Measurements from ENCODE around the gene LIFR.

The LIFR gene

DNA sequence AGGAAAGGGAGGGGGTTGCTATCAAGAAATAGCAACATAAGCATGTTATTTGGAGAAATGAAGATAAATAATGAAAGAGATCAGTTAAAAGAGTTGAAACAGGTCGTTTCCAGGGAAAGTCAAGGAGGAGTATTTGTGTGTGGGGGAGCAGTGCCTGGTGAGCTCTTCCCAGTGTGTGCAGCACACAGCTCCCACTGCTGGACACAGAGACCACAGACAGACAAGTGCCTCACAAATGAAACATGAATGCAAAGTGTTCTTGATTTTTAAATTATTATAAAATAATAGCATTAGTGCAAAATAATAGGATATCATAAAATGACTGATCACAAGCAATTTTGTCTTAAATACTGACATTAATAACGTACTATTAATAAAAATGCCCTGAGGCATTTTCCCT lies 40.8 kb downstream of the LIFR start:
- DNase-seq: no peak

DNA sequence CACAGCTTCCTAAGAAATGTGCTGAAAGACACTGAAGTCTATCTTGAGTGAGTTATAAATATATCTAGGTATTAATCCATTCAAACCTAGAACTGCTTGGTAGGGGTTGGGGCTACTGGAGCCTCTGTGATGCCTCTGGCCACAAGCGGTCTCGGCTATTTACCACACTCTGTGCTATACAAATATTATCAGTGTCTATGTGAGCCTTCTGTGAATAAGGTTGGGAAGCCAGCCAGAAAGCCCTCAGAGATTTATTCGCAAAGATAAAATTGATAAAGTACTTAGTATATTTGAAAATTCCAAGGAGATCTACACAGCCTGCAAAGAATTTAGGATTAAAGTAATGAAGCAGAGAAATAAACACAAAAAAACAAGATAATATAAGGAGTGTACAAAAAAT lies 41.4 kb downstream of the LIFR start:
- no peak for DNase-seq

DNA sequence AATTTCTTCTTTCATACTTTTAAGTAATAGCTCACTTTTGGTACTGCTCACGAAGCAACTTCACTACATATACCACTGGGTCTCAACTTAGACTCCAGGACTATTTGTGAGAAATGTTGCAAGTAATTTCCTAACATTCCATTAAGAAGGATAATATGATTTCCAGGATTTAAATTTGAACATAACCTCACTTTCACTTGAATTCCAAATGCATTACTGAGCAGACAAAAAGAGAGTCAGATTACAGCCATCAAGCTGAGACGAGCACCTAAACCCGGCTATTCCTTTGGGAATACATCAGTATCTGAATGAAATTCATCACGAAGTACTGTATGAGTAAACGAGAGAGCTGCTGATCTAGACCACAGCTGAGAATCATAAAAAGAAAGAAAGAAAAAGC lies 47.3 kb downstream of the LIFR start:
- DNase-seq: no peak

DNA sequence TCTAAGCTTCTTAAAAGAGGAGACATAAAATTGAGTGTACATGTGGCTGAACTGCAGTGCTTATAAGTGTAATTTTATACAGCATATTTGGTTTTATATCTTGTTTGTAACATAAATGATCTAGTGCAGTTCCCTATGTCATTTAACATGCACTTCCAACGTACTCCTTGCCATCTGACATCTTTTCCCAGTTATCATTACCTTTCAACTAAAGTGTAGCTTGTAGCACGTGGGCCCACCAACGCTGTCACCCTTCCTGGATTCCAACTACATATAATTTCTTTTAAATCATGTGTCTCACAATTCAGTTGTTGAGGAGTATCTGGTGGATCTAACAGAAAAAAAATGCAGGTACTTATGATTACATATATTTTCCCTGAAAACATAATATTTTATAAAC lies 50.1 kb downstream of the LIFR start:
- no peak for DNase-seq

DNA sequence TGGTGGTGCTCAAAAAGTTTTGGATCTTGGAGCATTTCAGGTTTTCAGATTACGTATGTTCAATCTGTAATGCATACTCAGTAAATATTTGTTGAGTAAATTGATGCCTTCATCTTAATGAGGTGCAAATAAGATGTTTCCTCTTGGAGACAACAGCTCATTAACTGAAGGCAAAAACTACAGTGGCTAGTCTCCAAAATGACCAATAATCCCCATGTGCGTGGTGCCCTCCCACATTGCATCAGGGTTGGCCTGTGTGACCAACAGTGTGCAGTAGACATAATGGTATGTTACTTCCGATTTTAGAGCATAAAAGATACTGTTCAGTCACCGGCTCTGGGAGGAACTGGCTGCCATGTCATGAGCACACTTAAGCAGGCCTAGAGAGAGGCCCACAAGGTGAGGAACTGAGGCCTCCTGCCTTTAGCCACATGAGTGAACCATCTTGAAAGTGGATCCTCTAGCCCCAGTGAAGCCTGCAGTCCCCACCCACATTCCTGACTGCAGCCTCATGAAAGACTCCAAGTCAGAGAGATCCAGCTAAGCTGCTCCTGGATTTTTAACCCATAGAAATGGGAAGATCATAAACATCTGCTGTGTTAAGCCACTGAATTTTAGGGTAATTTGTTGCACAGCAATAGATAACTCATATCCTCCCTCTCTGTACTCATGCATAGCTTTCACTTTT lies 55.7 kb downstream of the LIFR start:
- DNase-seq: no peak

DNA sequence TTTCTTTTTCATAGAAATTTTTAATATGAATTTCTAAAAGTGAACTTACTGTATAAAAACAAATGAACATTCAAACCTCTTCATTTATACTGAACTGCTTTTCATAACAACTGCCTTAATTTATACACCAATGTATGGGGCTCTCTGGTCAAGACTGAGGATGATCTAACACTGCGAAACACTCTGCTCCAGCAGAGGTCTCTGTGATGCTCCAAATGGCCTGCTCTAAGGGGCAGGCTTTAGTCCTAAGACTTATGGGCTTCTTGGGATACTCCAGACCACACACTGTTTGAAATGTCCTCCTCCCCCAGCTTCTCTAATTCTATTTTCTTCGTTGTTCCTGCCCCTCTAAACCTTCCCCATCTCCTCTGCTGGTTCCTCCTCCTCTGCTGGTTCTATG lies 58.5 kb downstream of the LIFR start:
- no peak for DNase-seq

DNA sequence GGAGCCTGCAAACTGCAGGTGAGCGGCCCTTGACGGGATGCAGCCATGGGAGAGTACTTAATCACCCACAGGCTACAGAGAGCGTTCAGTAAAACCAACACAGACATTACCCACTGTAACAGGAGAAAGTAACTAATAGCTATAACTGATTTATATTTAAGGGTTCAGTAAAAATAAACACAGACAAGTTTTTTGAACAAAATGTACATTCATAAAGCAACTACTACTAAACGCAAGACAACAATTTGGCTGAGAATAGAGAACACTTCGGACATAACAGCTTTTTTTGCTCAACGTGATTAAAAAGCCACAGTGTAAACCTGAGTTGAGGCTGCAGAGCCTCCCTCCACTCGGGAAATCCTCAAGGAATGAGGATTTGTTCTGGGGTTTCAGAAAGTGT lies 61.7 kb downstream of the LIFR start:
- no peak for DNase-seq

DNA sequence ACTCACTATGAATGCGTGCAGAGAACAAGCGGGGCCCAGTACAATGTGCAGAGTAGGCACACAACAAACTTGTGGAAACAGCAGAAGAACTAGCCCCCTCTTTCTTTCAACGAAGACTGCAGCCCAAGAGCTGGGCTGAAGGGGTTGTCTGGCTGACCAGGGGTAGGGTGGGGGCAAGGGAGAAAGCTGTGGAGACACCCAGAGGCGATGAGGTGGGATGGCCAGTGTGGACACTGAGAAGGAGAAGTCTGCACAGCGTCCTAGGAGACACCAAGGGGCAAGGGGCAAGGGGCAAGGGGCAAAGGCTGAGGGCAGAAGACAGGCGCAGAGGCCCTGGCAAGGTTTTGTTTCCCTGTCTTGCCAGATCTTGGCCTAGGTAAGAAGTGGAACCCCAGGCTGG lies 62.3 kb downstream of the LIFR start:
- no peak for DNase-seq

DNA sequence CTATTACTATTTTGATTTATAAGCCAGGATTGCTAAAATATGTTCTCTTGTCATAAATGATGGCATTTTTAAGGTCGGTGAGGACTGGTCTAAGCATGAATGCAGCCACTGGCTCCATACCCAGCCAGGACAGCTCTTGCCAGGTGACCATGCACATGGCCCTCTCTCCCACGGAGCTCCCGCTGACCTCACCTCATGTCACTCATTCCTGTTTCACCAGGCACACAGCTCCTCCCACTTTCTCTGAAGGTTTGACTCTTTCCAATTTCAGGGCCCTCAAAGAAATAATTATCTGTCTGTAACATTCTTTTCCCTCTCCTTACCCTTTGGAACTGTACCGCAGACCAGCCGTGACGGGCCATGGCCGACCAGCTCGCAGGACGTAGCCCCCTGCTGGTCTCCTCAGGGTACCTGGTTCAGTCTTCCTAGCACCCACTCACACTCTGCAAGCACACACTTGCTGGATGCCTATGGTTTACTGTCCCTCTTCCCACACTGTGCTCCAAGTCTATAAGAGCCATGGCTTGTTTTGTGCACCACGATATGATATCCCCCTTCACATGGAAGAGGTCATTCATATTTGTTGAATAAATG lies 72.5 kb downstream of the LIFR start:
- no peak for DNase-seq

DNA sequence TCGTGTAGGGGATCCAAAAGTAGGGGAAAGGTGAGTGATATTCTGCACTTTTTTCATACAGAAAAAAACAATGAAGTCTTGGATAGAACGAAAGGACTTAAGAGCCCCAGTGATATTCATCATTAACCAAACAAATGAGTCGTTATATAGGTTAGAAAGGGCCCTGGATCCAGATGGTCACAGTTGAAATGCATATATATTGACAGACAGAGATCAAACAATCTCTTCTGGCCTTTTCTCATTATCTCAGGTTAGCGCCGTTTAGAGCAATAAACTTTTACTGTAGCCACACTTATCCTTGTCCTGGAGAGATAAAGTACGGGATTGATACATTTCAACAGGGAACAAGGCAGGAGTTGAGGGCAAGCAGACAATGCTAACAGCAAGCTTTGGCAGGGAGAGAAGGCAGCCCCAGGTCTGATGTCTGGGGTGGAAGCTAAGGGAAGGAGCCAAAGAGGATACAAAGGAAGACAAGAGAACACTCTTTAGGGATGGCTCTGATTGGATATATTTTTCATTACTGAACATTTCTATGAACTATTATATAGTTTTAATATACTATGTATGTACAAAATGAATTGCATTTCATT lies 77.0 kb downstream of the LIFR start:
- DNase-seq: no peak

DNA sequence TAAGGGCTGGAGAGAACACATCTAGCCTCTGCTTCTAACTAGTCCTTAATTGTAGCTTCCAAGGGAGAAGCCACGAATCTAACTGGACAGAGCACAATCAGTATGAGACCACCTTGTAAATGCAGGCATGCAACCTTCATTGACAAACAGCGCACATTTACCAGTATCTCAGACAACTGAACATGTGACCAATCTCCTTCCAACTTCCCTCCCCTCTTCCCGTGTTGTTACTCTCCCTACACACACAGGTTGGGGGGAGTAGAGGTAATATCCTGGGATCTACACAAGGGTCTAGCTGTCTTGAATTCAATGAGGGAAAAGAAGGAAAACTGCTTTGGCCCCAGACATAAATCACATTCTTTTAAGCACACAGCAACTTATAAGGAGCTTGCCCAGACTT lies 77.6 kb downstream of the LIFR start:
- no peak for DNase-seq

DNA sequence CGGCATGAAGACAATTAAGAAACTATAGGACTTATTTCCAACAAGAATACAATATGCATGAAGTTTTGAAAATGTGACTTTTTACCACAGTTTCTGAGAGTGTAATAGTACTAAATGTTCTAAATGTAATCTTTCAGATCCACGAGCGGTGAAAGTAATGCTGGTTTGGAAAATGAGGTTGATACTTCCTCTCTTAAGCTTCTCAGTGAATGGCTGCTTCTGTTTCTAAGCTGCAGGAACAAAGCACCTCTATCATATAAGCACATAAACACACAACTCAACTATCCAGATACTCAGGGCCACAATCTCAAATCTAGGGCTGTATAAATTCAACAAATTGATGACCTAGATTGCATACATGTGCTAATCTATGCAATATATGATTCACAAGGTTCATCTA lies 78.3 kb downstream of the LIFR start:
- no peak for DNase-seq

DNA sequence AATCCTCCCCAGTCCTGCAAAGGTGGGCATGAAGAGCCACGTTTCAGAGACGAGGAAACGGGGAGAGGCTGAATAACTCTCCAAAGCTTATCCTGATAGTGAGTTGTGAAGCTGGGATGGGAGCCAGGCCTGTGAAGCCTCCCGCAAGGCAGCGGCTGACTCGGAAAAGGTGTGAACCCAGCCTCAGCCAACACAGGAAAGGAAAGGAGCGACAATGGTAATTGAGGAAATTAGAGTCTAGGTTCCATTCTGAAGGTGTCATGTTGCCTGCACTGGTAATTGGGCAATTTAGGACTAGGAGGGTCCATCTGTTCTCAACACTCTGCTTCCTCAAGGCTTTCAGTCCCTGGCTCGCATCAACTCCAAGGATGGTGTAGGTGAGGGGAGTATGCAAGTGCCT lies 83.4 kb downstream of the LIFR start:
- no peak for DNase-seq

DNA sequence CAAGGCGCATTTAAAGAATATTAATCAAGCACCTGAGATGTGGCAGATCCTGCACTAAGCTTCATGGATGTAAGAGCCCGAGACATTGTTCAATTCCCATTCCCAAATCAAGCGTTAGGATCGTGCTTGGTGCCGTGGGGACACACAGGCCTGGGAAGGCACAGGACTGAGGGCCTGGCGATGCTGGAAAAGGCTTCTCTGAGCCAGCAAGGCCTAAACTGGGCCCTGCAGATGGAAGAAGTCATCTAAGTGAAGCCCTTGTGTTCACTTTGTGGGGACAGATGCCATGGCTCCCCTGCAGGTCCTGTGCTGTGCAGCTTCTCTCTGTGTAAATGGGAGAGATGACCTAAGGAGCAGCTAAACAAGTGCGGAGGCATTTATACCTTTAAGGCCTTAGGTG lies 83.9 kb downstream of the LIFR start:
- DNase-seq: no peak

DNA sequence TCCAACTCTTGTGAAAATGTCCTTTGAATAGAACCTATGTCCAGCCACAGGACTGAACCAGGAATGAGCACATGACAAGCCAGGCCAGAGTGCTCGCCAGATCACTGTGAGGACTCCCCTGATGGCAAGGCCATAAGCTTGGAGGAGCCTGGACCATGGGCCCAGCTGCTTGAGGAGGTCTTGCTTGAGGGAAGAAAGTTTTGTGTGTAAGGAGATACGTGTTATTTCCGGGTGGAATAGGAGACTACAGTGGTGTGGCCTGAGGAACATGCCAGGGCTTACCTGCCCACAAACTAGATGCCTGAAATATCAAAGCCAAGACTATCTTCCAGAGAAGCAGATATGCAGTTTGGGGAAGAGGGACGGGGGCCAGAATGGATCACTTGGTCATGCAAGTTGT lies 84.7 kb downstream of the LIFR start:
- DNase-seq: no peak

DNA sequence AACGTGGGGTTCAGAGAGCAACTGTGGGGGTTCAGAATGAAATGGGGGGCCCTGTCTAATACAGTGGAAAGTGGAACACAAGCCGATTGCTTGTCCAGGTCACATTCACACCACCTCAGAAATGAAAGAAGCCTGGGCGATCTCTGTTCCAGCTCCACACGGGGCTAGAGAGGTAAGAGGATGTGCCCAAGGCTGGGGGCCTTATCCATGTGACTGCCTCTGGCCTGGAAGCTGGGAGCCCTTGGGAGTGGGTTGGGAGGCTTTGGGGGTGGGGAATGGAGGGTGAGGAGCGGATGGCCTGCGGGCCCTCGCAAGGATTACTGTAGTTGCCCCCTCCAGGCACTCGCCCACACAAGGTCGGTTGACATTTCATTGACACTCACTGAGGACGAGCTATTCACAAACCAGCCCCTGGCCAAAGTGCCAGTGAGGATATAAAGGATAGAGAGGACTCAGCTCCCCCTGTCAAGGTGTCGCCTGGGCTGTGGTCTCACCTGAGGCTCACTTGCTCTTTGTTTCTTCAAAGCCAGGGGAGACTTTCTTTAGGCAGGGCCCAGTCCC lies 86.7 kb downstream of the LIFR start:
- no peak for DNase-seq

DNA sequence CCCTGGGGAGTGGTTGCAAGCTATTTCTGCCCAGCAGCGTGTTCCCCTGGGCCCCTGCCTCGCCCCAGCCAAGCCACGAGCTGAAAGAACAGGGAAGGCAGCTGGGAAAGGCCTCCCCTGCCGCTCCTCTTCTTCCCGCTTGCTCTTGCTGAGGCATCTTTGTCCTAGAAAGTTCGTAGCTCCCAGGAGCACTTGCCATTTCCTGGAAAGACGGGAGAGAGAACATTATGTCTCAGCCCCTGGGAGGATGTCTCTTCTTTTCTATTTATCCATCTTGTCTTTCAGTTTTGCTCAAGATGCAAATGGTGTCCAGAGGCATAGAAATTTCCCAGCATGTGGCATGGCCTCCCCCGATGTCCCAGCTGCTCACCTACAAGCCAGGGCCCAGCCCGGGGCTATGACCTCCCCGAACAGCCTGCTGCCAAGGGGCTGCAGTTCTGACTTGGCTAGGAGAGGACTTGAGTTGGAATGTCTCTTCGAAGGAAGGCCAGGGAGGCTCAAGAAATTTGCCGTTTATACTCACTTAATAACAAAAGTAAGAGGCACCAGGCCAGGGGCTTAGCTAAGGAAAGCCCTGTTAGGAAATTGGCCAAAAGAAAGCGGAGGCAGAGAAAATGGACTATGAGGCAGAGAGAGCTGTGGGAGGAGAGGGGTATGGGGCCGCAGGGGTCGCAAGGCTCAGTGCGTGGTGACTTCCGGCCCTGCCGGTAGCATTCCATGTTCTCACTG lies 87.3 kb downstream of the LIFR start:
- DNase-seq: no peak

DNA sequence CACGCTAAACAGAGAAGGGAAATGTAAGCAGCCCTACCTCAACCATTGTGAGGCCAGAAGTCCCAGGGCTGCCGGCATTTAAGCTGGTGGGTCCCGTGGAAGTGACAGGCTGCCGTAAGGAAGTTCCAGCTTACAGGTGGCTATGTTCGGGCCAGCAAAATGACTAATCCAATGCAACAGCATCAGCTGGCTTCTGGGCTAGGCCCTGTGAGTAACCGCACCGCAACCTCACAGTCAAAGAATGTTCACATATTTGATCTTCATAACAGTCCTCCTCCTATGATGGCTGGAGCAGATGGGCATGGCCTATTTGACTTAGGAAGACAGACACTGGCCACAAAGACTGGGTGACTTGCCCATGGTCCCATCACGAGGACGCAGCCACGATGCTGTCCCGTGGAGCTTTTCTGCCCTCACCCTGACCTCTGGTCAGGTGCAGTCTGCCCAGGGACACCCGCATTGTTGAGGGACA lies 88.2 kb downstream of the LIFR start:
- no peak for DNase-seq

DNA sequence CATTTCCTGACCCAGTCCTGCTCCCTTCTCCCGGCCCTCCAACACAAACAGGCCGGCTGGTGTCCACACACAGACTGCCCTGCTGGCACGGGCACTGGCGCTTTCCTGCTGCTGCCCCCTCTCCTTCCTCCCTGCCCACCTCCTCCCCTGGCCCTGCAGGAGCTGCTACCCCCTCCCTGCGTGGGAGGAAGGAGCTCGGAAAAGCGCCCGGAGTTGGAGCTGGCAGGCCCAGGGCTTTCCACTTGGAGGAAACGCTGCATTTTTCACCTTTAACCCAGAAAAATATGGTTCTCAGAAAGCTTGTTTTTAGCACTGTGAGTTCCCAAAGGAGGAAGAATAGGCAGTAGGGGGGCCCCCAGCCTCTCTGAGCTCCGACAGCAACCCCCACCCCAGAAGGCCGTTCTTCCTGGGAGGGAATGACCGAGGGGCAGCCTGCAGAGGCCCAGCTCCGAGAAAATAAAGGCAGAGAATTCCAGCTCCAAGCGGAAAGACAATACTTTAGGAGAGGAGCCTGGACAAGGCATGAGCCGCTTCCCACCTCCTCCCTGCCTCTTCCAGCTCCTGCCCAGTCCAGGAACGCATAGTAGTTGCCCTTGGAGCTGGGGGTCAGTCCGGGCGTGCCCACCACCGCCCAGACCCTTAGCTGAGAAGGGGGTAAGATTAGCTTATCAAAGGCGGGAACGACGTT lies 88.9 kb downstream of the LIFR start:
- DNase-seq: no peak

DNA sequence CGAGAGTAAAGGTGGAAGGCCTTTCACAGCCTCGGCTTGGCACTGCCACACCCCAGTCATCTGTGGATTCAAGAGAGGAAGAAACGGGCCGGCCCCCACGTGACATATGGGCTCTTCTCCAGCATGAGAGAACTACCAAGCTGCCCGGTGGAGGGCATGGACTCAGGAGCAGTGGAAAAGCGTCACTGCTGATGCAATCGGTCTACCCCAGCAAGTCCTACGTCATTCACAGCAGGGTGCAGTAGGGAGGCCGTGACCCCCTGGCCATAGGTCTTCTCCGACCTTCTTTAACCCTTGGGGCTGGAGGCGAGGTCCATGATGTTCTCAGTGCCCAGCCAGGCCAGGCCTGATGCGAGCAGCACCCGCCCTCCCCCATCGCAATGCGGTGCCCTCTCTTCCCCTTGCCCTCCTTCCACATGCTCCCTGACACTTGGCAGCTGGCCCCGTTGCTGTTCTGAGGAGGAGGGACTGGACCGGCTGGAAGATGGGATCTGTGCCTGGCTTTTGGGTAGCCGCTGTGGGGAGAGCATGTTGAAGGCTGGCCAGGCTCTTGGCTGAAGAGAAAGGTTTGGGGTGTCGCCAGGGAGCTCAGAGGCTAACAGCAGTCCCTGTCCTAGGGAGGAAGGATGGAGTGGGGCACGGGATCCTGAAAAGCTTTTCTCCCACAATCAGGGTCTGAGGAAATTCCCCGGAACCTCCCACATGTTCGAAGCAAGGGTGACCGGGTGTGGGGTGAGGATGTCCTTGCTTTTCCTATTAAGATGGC lies 89.8 kb downstream of the LIFR start:
- DNase-seq: no peak

DNA sequence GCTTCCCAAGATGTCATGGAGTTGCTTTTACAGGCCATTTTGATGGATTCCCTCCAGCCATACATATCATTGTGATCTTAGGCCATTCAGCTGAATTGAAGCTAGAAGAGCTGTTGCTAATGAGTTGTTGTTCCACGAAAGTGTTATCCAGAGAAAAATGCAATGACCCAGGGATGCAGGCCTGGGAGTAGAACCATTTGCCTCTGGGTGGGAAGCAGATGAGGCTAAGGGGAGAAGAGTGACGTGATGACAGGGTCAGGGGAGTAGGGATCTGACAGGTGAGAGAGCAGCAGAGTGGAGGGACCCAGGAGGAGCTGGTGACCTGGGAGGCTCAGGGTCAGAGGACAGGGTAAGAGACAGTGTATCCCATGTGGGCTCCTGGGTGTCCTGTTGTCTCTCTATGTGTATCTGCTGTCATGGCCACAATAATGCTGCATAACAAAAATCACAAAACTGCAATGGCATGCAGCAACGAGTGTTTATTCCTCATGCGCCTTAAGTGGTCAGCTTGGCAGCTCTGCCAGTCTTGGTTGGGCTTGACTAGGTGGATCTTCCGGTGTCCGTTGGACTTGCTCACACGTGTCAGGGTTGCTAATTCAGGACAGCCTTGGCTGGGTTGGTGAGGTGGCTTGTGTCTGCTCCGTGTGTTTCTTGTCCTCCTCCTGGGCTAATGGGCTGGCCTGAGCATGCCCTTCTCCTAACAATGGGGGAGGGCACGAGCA lies 90.6 kb downstream of the LIFR start:
- no peak for DNase-seq

DNA sequence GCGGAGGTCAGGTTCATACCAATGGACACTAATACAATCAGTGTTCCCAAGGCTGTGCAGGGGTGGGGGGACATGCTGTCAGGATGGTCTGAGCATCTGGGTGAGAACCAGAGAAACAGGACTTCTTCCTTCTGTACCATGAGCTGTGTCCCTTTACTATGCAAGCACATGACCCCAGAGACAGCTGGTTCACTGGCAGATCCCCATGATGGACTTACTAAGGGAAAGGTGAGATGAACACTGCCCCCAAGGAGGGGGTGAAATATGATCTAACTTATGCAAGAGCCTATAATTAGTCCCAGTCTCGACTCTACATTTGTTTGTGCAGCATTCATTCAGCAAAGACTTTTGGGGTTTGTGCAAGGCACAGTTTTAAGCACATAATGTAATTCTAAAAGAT lies 91.4 kb downstream of the LIFR start:
- no peak for DNase-seq
